PC-3 (cell line): ENCODE measurements around the gene EXD1. TPM values are rescaled to one million over a fixed set of nuclear protein-coding genes. Genes with fewer than 3 reads are reported as not detected.

Source experiments
- ATAC-seq: fragments of 200-7000 bp; cut with Tn5 transposase; 2 replicates; pipeline ENCODE4 v1.9.1; 2020; ENCODE audit warnings: mild to moderate bottlenecking, moderate library complexity
- BruUV-seq: library from RNA; stranded (reverse); fragments of 400-500 nt; replicated peaks from 2 replicates; lab custom pipeline; 2021; lab: Mats Ljungman, UMichigan
- CTCF ChIA-PET: fragments of 300-600 bp; sonication (Branson Sonifier 250); formaldehyde crosslinking; loops from one replicate; lab custom pipeline; 2022; ENCODE audit warnings: antibody characterized with exemption; lab: Charles Lee
- POLR2A ChIA-PET: fragments of 300-600 bp; sonication (Branson Sonifier 250); formaldehyde crosslinking; loops from one replicate; lab custom pipeline; 2022; ENCODE audit warnings: antibody characterized with exemption; ENCODE audit not compliant: unreplicated experiment; lab: Charles Lee
- DNase-seq: peaks from one replicate; pipeline ENCODE4 v3.0.0-alpha.2; 2015
- H2AFZ ChIP-seq: fragments of 300-600 bp; sonication (generic); 2 replicates; pipeline ENCODE4 v1.6.0; 2016; ENCODE audit warnings: antibody characterized with exemption, low read length
- H3F3A ChIP-seq: fragments of 300-600 bp; sonication (generic); one replicate; pipeline ENCODE4 v1.6.0; 2017; ENCODE audit warnings: antibody characterized with exemption, low read length, control low read depth, mild to moderate bottlenecking; ENCODE audit not compliant: unreplicated experiment
- H3K27ac ChIP-seq: fragments of 300-600 bp; sonication (generic); 2 replicates; pipeline ENCODE4 v1.5.1; 2016; ENCODE audit warnings: mild to moderate bottlenecking, low read length
- H3K27me3 ChIP-seq: fragments of 300-600 bp; sonication (generic); 2 replicates; pipeline ENCODE4 v1.6.1; 2016; ENCODE audit warnings: low read length, mixed read lengths
- H3K36me3 ChIP-seq: fragments of 300-600 bp; sonication (generic); 2 replicates; pipeline ENCODE4 v1.6.1; 2016; ENCODE audit warnings: low read depth, mixed run types, low read length, mixed read lengths
- H3K4me1 ChIP-seq: fragments of 300-600 bp; sonication (generic); 2 replicates; pipeline ENCODE4 v1.5.1; 2016; ENCODE audit warnings: low read length; ENCODE audit not compliant: insufficient read depth
- H3K4me2 ChIP-seq: fragments of 300-600 bp; sonication (generic); 2 replicates; pipeline ENCODE4 v1.6.0; 2016; ENCODE audit warnings: low read length
- H3K4me3 ChIP-seq: fragments of 300-600 bp; sonication (generic); 2 replicates; pipeline ENCODE4 v1.5.1; 2016; ENCODE audit warnings: mild to moderate bottlenecking, low read length, mixed read lengths
- H3K79me2 ChIP-seq: fragments of 300-600 bp; sonication (generic); 2 replicates; pipeline ENCODE4 v1.6.1; 2017; ENCODE audit warnings: low read length, mixed read lengths
- H3K9ac ChIP-seq: fragments of 300-600 bp; sonication (generic); 2 replicates; pipeline ENCODE4 v1.6.0; 2016; ENCODE audit warnings: mild to moderate bottlenecking, low read length
- H3K9me2 ChIP-seq: fragments of 300-600 bp; sonication (generic); replicated peaks from 2 replicates; pipeline ENCODE4 v1.6.1; 2016; ENCODE audit warnings: mixed run types, low read length, mixed read lengths
- H3K9me3 ChIP-seq: fragments of 300-600 bp; sonication (generic); 2 replicates; pipeline ENCODE4 v1.6.1; 2016; ENCODE audit warnings: low read length, mixed read lengths
- H4K20me1 ChIP-seq: fragments of 300-600 bp; sonication (generic); 2 replicates; pipeline ENCODE4 v1.6.1; 2016; ENCODE audit warnings: low read length, mixed read lengths
- CTCF ChIP-seq: fragments of 300-600 bp; sonication (generic); conservative IDR thresholded peaks from 2 replicates; pipeline ENCODE4 v1.5.1; 2017; ENCODE audit warnings: antibody characterized with exemption, low read depth, mild to moderate bottlenecking, low read length
- EZH2 ChIP-seq: fragments of 300-600 bp; sonication (generic); IDR thresholded peaks from one replicate; pipeline ENCODE4 v1.6.1; 2017; ENCODE audit warnings: antibody characterized with exemption, mild to moderate bottlenecking, low read length; ENCODE audit not compliant: unreplicated experiment
- EZH2phosphoT487 ChIP-seq: fragments of 300-600 bp; sonication (generic); IDR thresholded peaks from 2 replicates; pipeline ENCODE4 v1.6.1; 2018; ENCODE audit warnings: mild to moderate bottlenecking, antibody characterized with exemption, low read length, borderline replicate concordance
- intact Hi-C: fragments of 100-400 bp; cut with micrococcal nuclease; formaldehyde crosslinking; loops from 2 replicates; pipeline ENCODE4 v1.9.0; 2023
- total RNA-seq: library from RNA; depleted of rRNA; stranded (reverse); fragments of >200 nt; gene quantifications from 2 replicates; pipeline ENCODE4 v1.2.3, GENCODE V29; 2014

EXD1 gene
- total RNA-seq, 1 experiment from 2014 or later: not detected

- Histone ChIP-seq H3K4me3 (no peak overlapping the region), H3F3A (no peaks in the 10 kb centered on the region), H3K9ac (no peak overlapping the region), H3K4me1 (no peaks in the 10 kb centered on the region), H3K4me2 (no peak overlapping the region), H3K9me2 (no peaks in the 10 kb centered on the region), H4K20me1 (no peaks in the 10 kb centered on the region), H2AFZ (no peak overlapping the region), H3K27ac (no peak overlapping the region), H3K36me3 (no peaks in the 10 kb centered on the region), H3K79me2 (no peaks in the 10 kb centered on the region), H3K9me3 (no peaks in the 10 kb centered on the region), H3K27me3 (no peaks in the 10 kb centered on the region)
- intact Hi-C loops: no loop called here
- ChIA-PET CTCF (no interaction called here), POLR2A (no interaction called here)
- TF ChIP-seq EZH2 (no peak), CTCF (no peak), EZH2phosphoT487 (no peak)
- no TSS peak for BruUV-seq
- ATAC-seq (no peak), DNase-seq (no peak)
Observed at GRCh38 chr15:41169086-41169485, 61.5 kb downstream of the EXD1 start.

- Histone ChIP-seq H3K9me2 (no peaks in the 10 kb centered on the region), H3K79me2 (no peaks in the 10 kb centered on the region)
- no peak for TF ChIP-seq EZH2
- TF ChIP-seq EZH2phosphoT487: no peak
- no peak for TF ChIP-seq CTCF
Observed at GRCh38 chr15:41161736-41162135, 68.8 kb downstream of the EXD1 start.

GRCh38 chr15:41161336-41161735 lies 69.2 kb downstream of the EXD1 start:
- no peaks in the 10 kb centered on the region for H3K9me2 ChIP-seq
- BruUV-seq: no TSS peak
- peaks cover 18% of the 10 kb centered on the region for H3K4me1 ChIP-seq
- no peaks in the 10 kb centered on the region for H3K27me3 ChIP-seq
- no peaks in the 10 kb centered on the region for H4K20me1 ChIP-seq
- peak overlapping the region; percentile 38 for H3K4me2 ChIP-seq
- ChIA-PET CTCF (no interaction called here), POLR2A (interaction anchor here (0.6 kb wide), 1 partner anchor 662 kb away, joined by 4 read pairs; no protein-coding TSS in a partner anchor)
- DNase-seq (peak; percentile 36), ATAC-seq (no peak)
- peak overlapping the region; percentile 21 for H3K27ac ChIP-seq
- H3K79me2 ChIP-seq: no peaks in the 10 kb centered on the region
- no peaks in the 10 kb centered on the region for H3K9me3 ChIP-seq
- TF ChIP-seq CTCF (no peak), EZH2phosphoT487 (no peak), EZH2 (no peak)
- H3K36me3 ChIP-seq: no peaks in the 10 kb centered on the region
- intact Hi-C loops: loop anchor here (5.0 kb wide), 1 partner anchor 44 kb away; the partner anchor contains the start of gene INO80
- no peak overlapping the region for H3K4me3 ChIP-seq
- no peak overlapping the region for H3K9ac ChIP-seq
- peak overlapping the region; percentile 42 for H2AFZ ChIP-seq
- no peaks in the 10 kb centered on the region for H3F3A ChIP-seq

More at GRCh38 chr15:41161736-41162135, 68.8 kb downstream of the EXD1 start:
- BruUV-seq: no TSS peak
- H3K27me3 ChIP-seq: no peaks in the 10 kb centered on the region
- intact Hi-C loops: loop anchor here (5.0 kb wide), 1 partner anchor 44 kb away; the partner anchor contains the start of gene INO80
- H3K27ac ChIP-seq: peak overlapping the region; percentile 21
- no peak overlapping the region for H3K9ac ChIP-seq
- DNase-seq (no peak), ATAC-seq (peak; percentile 35; the same call in 1 of the 2 replicates)
- H3K9me3 ChIP-seq: no peaks in the 10 kb centered on the region
- H3K4me3 ChIP-seq: no peak overlapping the region
- peak overlapping the region; percentile 38 for H3K4me2 ChIP-seq
- ChIA-PET CTCF (no interaction called here), POLR2A (interaction anchor here (0.6 kb wide), 1 partner anchor 661 kb away, joined by 4 read pairs; no protein-coding TSS in a partner anchor)
- no peaks in the 10 kb centered on the region for H3F3A ChIP-seq
- no peaks in the 10 kb centered on the region for H3K36me3 ChIP-seq
- H3K4me1 ChIP-seq: peaks cover 18% of the 10 kb centered on the region
- no peaks in the 10 kb centered on the region for H4K20me1 ChIP-seq
- peak overlapping the region; percentile 42; the same call in 1 of the 2 replicates for H2AFZ ChIP-seq
